Amygdala (tissue), 56 donors: ENCODE results near the gene ALG1.
"Not testable (repeated sequence)": the region's sequence is repeated elsewhere in the genome, so short reads cannot be mapped to it uniquely, and the experiment has no call there.

Experiments
- DNase-seq, 56 donors: peaks; one replicate each; lab custom pipeline; 2025; lab: John Stamatoyannopoulos, UW

The ALG1 gene

DNA sequence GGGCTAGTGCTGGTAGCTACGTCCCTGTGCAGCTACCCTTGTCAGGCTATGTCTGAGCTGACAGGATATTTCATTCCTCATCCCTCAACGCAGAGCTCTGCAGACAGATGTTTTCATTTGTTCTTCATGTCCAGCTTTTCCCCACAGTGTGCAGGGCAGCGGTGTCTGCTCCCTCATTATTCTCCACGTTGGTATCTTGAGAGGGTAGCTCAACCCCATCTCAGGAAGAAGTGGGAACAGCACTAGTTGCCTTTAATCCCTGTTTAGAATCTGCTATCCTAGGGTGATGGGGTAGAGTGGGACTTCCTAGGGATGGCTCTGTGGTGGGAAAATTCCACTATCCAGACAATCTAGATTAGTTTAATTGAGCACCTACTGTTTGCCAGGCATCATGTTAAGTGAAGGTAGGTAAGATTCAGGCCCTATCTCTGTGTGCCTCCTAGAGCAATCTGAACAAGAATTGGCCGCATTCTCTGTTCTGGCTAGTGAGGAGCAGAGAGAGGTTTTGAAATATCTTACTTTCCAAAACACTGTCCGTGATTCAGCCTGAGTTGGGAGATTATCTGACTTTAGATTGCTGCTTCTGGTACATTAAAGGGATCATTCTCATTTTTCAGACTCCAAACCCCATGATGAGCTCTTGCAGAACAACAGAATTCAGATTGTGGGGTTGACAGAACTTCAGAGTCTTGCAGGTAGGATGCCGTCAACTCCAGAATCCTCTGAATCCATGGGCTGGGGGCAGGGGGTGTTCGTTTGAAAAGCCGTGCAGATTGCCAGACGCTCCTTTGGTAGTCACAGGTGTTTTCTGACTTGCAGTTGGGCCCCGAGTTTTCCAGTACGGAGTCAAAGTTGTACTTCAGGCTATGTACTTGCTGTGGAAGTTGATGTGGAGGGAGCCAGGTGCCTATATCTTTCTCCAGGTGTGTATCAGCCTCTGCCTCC is 963 bp downstream of the ALG1 start:
- DNase-seq, result no peak

DNA sequence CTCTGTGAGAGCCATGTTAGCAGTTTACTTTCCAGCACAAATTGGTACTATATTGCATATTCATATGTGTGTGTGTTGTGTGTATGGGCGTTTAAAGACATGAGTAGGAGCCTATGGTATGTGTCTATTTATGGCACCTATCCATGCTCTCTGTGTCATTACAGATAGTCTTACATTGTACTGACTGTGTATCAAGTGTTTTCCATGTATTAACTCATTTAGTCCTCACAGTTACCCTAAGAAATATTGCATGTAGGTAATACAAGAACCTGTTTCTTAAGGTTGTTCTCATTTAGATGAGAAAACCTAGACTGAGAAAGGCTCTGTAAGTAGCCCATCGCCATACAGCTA is 1.6 kb downstream of the ALG1 start:
- DNase-seq, result no peak

DNA sequence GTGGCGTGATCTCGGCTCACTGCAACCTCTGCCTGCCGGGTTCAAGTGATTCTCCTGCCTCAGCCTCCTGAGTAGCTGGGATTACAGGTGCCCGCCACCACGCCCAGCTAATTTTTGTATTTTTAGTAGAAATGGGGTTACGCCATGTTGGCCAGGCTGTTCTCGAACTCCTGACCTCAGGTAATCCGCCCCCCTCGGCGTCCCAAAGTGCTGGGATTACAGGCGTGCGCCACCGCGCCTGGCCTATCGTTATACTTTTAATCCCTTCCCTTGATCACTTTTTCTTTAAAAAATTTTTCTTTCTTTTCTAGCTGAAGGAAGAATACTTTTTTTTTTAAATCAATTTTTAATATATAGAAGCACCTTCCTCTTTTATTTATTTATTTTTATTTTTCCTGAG is 2.1 kb downstream of the ALG1 start:
- not testable (repeated sequence) for DNase-seq

- DNase-seq, result no peak
Observed at GRCh38 chr16:5075637-5076036, 4.0 kb downstream of the ALG1 start.

- no peak for DNase-seq
Observed at GRCh38 chr16:5077304-5077703, 5.7 kb downstream of the ALG1 start.

DNA sequence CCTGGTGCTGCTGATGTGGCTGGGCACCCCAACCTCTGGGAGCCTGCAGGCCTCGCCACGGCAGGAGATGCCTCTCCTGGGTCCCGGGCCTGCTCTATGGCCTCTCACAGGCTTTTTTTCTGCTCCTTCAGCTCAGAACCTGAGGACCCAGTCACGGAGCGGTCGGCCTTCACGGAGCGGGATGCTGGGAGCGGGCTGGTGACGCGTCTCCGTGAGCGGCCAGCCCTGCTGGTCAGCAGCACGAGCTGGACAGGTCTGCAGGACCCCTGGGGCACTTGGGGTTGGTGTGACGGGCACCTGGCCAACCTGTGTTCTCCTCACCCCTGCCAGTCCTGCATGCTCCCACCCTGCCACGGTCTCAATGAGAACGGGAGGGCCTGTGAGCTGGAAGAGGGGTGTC is 7.0 kb downstream of the ALG1 start:
- DNase-seq, result no peak

DNA sequence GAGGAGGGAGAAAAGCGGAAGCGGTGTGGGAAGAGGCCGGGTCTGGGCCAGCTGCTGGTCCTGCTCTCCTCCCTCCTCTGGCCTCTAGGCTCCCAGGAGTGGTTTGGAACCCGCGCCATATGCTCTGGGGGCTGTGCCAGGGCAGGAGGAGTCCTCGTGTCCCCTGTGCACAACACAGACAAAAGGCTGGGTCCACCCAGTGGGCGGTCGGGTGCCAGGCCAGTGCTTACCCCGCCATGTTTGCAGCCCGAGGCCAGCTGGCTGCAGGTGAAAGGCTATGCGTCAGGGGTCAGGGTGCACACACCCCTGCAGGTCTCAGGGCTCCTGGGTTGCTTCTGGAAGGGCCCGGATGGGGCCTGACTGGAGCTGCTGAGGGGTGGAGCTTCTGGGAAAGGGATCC is 8.8 kb downstream of the ALG1 start:
- not testable (repeated sequence) for DNase-seq

DNA sequence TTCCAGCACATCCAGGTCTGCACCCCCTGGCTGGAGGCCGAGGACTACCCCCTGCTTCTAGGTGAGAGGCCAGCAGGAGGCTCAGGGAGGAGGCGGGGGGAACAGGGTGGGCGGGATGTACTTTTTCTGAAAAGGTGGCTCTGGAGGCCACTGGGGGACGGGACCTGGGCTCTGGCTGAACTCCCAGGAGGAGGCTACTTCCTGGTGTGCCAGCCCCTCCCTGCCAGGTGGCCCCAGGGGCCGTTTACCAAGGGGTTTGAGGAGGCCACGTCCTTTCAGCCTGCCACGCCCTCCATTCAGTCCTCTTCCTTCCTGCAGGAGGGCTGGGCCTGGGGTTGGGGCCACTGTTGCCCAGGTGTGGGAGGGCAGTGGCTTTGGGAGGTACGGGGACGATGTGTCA is 9.4 kb downstream of the ALG1 start:
- DNase-seq, result not testable (repeated sequence)

GRCh38 chr16:5083646-5084045 is 12.0 kb downstream of the ALG1 start:
- DNase-seq, result not testable (repeated sequence)

DNA sequence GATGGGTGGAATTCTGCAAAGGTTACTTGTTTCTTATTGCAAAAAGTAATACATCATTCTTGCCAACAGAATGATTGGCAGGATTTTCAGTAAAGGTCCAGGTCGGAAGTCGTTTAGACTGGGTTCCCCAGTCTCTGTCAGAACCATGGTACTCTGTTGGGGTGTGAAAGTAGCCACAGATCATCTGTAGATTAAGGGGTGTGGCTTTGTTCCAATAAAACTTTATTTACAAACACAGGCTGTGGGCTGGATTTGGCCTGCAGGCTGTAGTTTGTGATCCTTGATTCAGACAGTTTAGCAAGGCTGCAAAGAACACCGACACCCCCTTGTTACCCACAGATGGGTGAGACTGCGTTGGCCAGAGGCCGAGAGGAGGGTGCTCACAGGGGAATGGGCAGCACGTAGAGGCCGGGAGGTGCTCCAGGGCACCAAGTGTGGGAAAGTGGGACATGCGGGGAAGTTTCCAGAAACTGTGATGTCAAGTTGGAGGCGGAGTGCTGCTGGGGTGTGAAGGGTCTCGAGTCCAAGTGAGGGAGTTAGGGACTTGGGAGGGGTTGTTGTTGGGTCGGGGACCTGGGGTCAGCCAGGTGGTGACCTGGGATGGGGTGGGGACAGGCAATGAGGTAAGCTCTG is 12.6 kb downstream of the ALG1 start:
- not testable (repeated sequence) for DNase-seq

DNA sequence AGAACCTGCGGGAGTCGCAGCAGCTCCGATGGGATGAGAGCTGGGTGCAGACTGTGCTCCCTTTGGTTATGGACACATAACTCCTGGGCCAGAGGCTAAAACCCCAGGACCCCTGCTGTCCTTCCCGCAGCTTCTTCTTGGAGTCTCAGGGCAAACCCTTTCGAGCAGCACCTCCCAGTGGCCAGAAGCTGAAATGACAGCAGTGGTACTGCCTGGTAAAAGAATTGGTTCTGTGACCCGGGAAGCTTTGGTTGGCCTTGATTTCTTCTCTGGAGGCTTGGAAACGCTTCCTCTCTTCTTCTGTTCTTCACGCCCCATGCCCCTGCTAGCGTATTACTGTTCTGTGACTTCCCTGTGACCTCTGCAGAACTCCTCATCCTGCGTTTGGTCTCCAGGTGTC is 13.2 kb downstream of the ALG1 start:
- peak in 23 of 56 donors; percentile 6 to 60 (median 15) for DNase-seq

GRCh38 chr16:5085716-5086115 is 14.1 kb downstream of the ALG1 start:
- not testable (repeated sequence) for DNase-seq

DNA sequence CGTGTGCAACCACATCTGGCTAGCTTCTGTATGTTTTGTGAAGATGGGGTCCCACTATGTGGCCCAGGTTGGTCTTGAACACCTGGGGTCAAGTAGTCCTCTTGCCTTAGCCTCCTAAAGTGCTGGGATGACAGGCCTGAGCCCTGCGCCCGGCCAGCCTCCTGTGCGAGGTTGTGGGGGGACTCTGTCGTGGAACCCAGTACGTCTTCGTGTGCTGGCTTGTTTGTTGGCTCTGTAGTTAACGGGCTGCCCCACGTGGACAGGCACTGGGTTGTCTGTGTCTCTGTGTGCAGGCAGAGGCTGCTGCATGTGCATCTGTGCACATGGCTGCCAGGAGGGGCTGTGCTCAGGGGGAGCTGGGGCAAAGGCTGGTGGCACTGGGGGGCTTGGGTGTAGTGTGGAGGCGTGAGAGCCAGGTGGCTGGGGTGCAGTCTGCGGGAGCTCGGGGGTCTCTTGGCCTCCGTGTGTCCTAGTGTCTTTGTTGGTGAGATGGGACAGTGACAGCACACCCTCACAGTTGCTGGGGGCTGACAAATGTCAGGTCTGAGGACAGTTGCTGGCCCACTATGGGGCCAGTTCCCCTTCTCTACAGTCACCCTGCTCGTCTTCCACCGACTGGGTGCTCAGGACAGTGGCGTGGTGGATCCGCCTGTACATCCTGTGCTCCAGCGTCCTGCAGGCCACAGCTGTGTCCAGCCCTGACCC is 16.6 kb downstream of the ALG1 start:
- not testable (repeated sequence) for DNase-seq

GRCh38 chr16:5088936-5089335 is 17.3 kb downstream of the ALG1 start:
- DNase-seq, result not testable (repeated sequence)

DNA sequence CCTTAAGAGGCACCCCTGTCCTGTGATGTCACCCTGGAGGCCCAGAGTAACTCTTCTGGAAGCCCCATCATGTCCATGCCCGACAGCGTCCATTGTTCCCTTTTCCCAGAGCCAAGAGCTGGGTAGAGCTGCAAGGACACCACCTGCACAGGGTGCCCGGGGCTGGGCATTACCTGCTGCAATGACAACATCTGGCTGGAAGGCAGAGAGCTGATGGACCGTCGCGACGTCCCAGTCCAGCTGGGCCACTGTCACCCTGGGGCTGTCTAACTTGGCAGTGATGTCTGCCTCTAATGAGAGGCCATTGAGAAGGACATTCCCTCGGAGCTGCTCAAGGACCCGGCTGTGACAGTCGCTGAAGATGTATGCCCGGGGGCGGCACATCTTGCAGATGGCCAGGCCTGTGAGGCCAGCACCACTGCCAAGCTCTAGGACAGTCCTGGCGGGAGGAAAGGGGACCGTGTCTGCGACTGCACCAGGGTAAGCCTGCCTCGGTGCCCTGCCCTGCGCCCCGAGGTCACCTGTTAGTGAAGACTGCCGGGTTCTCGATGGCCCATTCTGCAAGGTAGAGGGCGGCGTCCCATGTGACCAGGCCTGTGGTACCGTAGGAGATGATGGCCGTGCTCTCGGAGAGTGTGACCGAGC is 18.4 kb downstream of the ALG1 start:
- not testable (repeated sequence) for DNase-seq

- not testable (repeated sequence) for DNase-seq
Observed at GRCh38 chr16:5090592-5090991, 18.9 kb downstream of the ALG1 start.

GRCh38 chr16:5093081-5093480 is 21.4 kb downstream of the ALG1 start:
- not testable (repeated sequence) for DNase-seq

DNA sequence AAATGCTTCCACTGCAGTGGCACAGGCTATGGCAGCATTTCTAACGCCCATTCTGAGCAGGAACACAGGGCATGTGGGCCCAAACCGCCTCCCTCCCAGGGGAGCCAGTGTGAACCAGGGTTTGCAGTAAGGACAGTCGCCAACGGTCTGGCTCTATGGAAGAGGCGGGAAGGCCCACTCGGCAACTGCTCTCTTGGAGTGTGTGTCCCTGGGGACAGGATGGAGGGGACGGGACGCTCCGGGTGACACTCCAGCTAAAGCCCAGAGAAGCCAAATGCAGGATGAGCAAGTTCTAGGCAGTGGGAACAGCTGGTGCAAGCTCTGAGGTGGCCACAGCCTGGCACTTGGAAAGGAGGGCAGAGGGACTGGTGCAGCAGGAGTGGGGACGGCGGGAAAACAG is 22.1 kb downstream of the ALG1 start:
- not testable (repeated sequence) for DNase-seq

- DNase-seq, result not testable (repeated sequence)
Observed at GRCh38 chr16:5095145-5095830, 23.6 kb downstream of the ALG1 start.

DNA sequence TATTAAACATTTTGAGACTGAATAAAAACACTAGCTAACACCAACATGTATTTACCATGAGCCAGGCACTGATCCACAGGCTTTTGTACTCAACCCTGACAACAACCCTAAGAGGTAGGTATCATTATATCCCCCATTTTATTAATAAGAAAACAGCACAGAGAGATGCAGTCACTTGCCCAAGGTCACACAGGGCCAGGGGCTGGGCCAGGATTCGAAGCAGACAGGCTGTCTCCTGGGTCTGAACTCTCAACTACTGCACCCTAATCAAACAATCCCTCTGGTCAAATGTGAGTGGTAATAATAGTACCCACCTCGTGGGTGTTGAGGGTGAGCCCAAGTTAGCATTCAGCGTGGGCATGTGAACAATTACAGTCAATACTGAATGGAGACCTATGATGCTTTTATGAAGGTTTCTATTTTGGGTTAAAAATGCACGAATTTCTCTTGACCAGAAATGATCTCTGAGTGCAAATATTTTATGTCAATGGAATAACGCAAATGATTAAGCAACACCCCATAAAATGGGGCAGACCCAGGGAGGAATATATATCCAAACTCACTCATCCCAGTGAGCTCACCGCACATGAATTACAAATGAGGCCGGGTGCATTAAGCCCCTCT is 24.9 kb downstream of the ALG1 start:
- not testable (repeated sequence) for DNase-seq
